Activated naive CD8-positive, alpha-beta T cell treated with anti-CD3 and anti-CD28 coated beads, Interleukin-2, amount 10 ng/mL, durations not matched to agents 7 days and 5 days (primary cell): ENCODE measurements around the gene WDR4. TPM values are rescaled to one million over a fixed set of nuclear protein-coding genes. Genes with fewer than 3 reads are reported as not detected.
"Not testable (repeated sequence)": the region's sequence is repeated elsewhere in the genome, so short reads cannot be mapped to it uniquely, and the experiment has no call there.

Experiments
- ATAC-seq: fragments of 150-1000 bp; cut with Tn5 transposase; one replicate; pipeline ENCODE4 v1.10.0; 2021; ENCODE audit warnings: low read depth, moderate library complexity
- POLR2A ChIA-PET: fragments of 350-600 bp; sonication (Branson Sonifier 250); formaldehyde crosslinking; loops from one replicate; lab custom pipeline; 2021; ENCODE audit warnings: antibody characterized with exemption; lab: Charles Lee
- DNase-seq: peaks from one replicate; pipeline ENCODE4 v3.0.0; 2021
- H3K27ac Mint-ChIP-seq: one replicate; pipeline ENCODE4 v1.8.0; 2022; ENCODE audit warnings: mild to moderate bottlenecking, mixed read lengths
- H3K27me3 Mint-ChIP-seq: one replicate; pipeline ENCODE4 v1.8.0; 2022; ENCODE audit warnings: mild to moderate bottlenecking, moderate library complexity, mixed read lengths
- H3K36me3 Mint-ChIP-seq: one replicate; pipeline ENCODE4 v1.8.0; 2021; ENCODE audit warnings: mild to moderate bottlenecking, mixed read lengths
- H3K4me1 Mint-ChIP-seq: one replicate; pipeline ENCODE4 v1.8.0; 2021; ENCODE audit warnings: mixed read lengths
- H3K4me3 Mint-ChIP-seq: one replicate; pipeline ENCODE4 v1.8.0; 2022; ENCODE audit warnings: mild to moderate bottlenecking, moderate library complexity, mixed read lengths
- H3K9me3 Mint-ChIP-seq: one replicate; pipeline ENCODE4 v1.8.0; 2021; ENCODE audit warnings: mixed read lengths
- total RNA-seq, 2 experiments: library from RNA; stranded (reverse); gene quantifications; one replicate each; pipeline ENCODE4 v1.2.3, GENCODE V29; 2021

The WDR4 gene
- total RNA-seq, 2 experiments from 2014 or later: 27.2 to 28.5 TPM

- H3K27ac Mint-ChIP-seq, H3K4me1 Mint-ChIP-seq, H3K4me3 Mint-ChIP-seq, DNase-seq, ATAC-seq, H3K36me3 Mint-ChIP-seq, H3K9me3 Mint-ChIP-seq: not testable (repeated sequence)
- H3K27me3 Mint-ChIP-seq: peaks cover 11% of the 10 kb centered on the region
- POLR2A ChIA-PET: interaction anchor here (0.7 kb wide), 1 partner anchor 15 kb away, joined by 3 read pairs; no protein-coding TSS in a partner anchor
Observed at GRCh38 chr21:42801616-42802015, 77.7 kb downstream of the WDR4 start.

GRCh38 chr21:42799948-42800347 is 79.4 kb downstream of the WDR4 start:
- Mint-ChIP-seq H3K4me1 (peaks cover 7% of the 10 kb centered on the region), H3K27ac (no peak overlapping the region), H3K27me3 (peaks cover 16% of the 10 kb centered on the region), H3K9me3 (no peaks in the 10 kb centered on the region), H3K4me3 (no peak overlapping the region), H3K36me3 (no peaks in the 10 kb centered on the region)
- POLR2A ChIA-PET: no interaction called here
- ATAC-seq (no peak), DNase-seq (no peak)

- no peak for ATAC-seq
- Mint-ChIP-seq H3K4me3 (no peak overlapping the region), H3K36me3 (no peaks in the 10 kb centered on the region), H3K4me1 (peaks cover 7% of the 10 kb centered on the region), H3K27ac (no peak overlapping the region), H3K27me3 (peaks cover 16% of the 10 kb centered on the region), H3K9me3 (no peaks in the 10 kb centered on the region)
- POLR2A ChIA-PET: no interaction called here
- no peak for DNase-seq
Observed at GRCh38 chr21:42799516-42799915, 79.8 kb downstream of the WDR4 start.

Other genes starting within 250 kb of the WDR4 start
- 1 to 10 TPM; 7.5 to 9.5 TPM for gene PDE9A, start 225.9 kb downstream of the WDR4 start, total RNA-seq
- 10 to 100 TPM; 27.1 to 30.5 TPM for gene NDUFV3, start 13.8 kb upstream of the WDR4 start, total RNA-seq
- gene ERVH48-1, start 46.1 kb upstream of the WDR4 start, total RNA-seq: under 1 TPM; 0.20 to 0.55 TPM
- 10 to 100 TPM; 21.3 to 23.2 TPM for gene PKNOX1, start 95.0 kb upstream of the WDR4 start, total RNA-seq
- gene CBS, start 196.3 kb upstream of the WDR4 start, total RNA-seq: 10 to 100 TPM; 13.7 to 14.3 TPM
- gene U2AF1, start 228.0 kb upstream of the WDR4 start, total RNA-seq: 10 to 100 TPM; 19.2 to 22.4 TPM